HL-60/S4 treated with phorbol 12-myristate 13-acetate at 8.2 ng/mL for 4 days and 3 days (cell line): ENCODE measurements around the gene LCP2.

Source experiments
- in situ Hi-C: fragments of 300-500 bp; cut with MboI; formaldehyde crosslinking; loops from 2 replicates; pipeline ENCODE4 v1.15.0; 2022; ENCODE audit warnings: low sequenced_read_pairs

LCP2 gene

DNA sequence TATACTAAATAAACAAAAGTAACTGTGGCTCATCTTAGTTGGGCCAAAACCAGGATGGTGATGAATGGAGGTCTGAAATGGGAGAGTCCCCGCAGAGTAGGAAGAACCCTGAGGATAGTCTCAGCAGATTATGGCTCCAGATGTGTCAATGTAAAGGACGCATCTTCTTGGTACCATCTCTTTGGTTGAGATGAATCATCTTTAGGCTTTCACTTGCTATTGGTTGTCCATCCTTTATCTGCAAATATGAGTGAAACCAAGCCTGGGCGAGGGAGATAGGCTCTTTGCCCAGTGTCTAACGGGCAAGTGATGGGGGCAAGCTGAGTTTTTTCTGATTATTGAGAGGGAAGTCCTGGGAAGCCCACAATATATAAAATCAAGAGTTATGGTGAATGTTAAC lies 19.4 kb upstream of the LCP2 start:
- in situ Hi-C loops = no loop called here

- in situ Hi-C loops = no loop called here
Observed at GRCh38 chr5:170315154-170315553, 17.6 kb upstream of the LCP2 start.

GRCh38 chr5:170314541-170315095 lies 17.0 kb upstream of the LCP2 start:
- in situ Hi-C loops = no loop called here

DNA sequence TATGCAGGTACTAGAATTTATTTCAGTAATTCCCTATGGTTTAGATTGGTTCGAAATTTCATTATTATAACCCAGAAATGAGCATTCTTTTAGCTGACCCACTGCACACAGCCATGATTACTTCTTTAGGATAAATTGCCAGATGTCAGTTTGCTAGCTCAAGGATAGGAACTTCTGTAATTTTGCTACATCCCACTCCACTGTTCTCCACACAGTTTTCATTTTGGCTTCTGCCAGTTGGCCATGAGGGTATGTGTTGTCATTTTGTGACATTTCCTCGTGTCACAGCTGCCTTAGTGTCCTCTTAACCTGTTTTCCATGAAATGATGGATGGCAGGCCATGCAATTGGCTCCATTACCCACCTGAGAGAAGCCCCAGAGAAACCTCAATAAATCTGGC lies 16.2 kb upstream of the LCP2 start:
- in situ Hi-C loops = no loop called here

- in situ Hi-C loops = no loop called here
Observed at GRCh38 chr5:170313344-170313743, 15.8 kb upstream of the LCP2 start.

DNA sequence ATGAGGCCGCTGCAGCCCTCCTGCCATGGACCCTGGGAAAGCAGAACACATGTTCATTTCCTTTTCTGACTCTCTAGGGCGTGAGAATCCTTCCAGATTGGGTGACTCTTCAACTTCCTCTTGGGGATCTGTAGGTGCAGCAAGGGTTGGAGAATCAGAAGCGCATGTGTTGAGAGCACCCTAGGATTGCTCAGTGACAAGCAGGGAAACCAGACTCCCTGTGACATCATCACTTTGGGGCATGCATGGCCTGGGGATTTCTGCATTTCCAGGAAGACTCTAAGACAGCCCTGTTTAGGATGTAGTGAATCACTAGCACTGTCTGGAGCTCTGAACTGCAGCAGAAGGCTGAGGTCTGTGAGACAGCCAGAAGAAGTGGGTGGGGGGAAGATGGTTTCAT lies 15.1 kb upstream of the LCP2 start:
- in situ Hi-C loops = no loop called here

DNA sequence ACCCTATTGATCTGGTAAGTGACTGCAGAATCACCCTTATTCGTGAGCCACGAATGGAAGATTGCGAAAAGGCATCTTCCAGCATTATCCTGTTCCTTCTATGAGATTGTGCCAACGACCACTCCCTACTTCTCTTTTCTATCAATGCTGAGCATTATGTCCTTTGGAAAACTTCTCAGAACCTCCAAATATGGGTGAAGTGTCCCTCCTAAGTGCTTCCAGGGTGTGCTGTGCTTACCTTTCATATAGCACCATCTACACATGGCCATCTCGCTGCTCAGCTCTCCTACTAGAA lies 14.7 kb upstream of the LCP2 start:
- in situ Hi-C loops = no loop called here

DNA sequence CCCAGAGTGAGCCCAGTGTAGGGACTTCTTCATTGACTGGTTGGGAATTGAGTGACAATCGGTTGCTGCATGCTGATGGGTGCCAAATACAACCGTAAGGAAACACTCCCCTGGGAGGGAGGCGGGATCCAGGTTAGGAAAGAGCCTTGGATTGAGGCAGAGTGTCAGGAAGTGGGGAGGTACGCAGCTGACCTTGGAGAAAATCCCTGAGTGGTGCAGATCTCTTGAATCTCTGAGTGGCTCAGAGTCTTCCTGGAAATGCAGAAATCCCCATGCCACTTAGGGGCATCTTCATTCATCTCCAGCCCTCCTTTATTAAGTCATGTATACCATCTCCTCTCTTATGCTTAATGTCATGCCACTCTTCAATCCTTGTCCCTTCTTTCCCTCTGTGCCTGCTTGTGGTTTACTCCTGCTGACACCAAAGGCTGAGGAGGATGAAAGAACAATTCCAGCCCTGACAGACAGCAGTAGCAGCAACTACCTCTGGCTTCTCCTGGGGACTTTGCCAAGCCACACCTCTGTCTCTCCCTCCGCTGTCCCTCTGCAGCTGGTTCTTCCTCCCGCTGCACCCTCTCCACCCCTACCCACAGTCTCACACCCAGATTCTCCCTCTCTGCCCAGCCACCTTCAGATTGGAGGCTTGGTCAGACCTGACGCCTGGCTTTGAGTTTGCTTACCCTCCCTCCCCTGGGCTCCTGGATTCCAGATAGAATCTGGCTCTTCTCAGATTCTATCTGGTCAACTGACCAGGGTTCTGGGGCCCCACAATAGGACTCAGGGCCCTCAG lies 14.1 kb upstream of the LCP2 start:
- in situ Hi-C loops = no loop called here

- in situ Hi-C loops = no loop called here
Observed at GRCh38 chr5:170310256-170310926, 12.8 kb upstream of the LCP2 start.

- in situ Hi-C loops = no loop called here
Observed at GRCh38 chr5:170308686-170309085, 11.1 kb upstream of the LCP2 start.

DNA sequence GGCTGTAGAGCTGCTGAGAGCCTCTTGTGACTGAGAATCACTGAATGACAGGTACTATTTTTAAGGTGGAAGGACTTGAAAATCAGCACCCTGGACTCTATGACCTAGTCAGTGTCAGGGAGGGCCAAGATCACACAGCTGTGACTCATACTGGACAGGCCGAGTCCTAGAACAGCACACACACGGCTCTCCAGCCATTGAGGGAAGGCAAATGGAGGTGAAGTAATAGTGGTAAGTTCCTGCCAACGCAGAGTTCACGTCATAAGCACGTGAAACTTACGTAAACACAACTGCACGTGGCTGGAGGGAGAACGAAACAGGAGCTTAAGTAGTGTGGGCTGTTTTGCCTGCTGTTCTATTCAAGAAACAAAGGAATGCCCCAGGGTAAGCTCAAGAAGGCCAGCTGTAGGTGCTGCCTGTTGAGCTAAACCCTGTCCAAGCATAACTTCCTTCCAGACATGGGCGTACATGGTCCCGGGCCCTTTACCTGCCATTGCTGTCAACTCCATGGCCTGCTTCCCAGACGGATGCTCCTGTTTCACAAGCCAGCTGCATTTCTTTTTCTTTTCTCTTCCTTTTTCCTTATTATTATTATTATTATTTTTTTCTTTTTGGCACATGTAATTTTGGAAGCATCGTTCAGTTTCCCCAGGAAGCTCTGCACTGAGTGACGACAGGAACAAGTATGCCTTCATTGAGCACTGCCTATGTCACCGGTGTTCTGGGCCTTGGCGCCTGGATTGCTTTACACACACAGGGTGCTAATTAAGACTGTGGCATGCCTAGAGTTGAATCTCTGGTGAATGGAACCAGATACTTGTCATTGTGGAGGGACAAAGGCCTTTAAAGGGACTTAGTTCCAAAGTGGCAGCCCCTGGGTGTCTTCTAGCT lies 10.2 kb upstream of the LCP2 start:
- in situ Hi-C loops = no loop called here

DNA sequence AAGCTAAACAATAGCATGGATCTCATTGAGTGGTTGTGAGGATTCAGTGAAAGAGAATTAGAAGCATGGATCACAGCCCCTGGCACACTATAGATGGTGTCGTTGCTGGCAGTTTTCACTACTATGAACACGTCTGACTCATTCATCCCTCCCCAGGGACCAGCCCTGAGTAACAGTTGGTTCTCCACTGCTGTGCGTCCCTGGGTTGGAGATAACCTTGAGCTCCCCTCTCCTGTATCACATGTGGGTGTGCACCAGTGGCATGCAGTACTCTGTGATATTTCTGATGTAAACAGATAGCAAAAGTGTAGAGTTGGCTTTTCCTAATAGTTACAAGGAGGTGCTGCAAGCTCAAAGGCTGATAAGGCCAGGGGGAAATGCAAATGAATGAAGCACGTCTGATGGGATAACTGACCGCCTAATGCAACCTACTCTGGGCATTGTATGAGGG lies 8.8 kb upstream of the LCP2 start:
- in situ Hi-C loops = no loop called here

GRCh38 chr5:170305646-170306025 lies 8.1 kb upstream of the LCP2 start:
- in situ Hi-C loops = no loop called here

GRCh38 chr5:170305016-170305645 lies 7.6 kb upstream of the LCP2 start:
- in situ Hi-C loops = no loop called here

DNA sequence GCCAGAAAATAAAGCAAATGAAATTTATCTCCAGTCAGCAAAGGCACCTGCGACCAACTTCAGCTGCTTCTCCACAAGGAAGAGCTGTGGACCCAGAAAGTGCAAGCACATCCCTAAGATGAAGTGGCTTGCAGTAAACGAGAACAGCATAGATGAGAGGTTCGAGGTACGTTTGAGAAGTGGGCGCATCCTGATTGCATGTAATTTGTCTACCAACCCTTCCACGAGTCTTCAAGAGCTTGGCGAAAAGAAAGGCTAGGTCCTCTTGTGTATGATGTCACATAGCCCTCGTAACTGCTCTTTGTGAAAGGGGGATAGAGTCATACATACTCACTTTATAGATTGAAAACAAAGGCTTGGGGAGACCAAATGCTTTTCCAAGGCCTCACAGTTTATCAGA lies 6.0 kb upstream of the LCP2 start:
- in situ Hi-C loops = no loop called here

DNA sequence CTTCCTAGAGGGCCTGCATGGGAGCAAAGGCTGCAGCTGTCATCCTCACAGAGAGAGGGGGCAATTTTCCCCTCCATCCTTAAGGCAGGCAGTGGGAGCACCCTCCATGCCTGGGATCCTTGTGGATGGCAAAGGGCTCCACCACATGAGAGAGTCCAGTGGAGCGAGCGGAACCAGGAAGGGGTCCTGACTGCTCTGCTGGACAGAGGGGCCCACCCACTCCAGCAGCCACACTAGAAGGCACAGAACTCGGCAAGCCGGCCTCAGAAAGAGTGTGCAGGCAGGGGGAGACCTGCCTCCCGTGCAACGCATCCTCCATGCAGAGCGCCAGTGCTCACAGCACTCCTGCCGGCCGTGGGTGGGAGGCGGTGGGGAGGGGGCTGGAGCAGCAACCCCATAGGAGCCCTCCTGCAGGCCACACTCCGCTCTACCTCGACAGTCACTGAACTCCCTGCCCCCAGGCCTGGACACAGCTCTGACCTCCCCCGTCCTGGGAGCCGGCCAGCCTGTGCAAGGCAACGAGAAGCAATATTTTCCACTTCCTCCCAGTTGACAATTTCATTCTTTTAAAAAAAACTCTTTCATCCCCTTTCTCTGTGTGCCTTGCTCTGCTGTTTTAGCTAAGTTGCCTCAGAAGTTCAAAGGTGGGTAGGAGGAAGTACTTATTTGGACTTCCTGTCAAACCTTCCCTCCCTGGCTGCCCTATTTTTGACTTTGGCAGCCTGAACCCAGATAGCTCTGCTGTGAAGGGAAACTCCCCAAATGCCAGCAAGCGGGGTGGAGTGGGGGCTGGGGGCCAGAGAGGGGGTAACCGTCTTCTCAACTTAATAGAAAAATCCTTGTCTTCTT lies 5.3 kb upstream of the LCP2 start:
- in situ Hi-C loops = no loop called here

- in situ Hi-C loops = no loop called here
Observed at GRCh38 chr5:170301981-170302652, 4.5 kb upstream of the LCP2 start.

DNA sequence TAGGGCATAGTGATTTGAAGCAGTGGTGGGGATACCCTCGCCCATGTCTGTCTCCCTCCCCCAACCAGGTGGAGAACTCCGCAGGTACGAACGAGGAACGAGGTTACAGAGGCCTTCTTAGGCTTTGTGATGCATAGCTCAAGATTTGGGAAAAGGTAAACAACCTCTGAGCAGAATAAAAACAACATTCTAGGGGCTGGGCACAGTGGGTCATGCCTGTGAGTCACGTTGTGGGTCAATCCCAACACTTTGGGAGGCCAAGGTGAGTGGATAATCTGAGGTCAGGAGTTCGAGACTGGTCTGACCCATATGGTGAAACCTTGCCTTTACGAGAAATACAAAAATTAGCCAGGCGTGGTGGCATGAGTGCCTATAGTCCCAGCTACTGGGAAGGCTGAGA lies 3.6 kb upstream of the LCP2 start:
- in situ Hi-C loops = no loop called here

DNA sequence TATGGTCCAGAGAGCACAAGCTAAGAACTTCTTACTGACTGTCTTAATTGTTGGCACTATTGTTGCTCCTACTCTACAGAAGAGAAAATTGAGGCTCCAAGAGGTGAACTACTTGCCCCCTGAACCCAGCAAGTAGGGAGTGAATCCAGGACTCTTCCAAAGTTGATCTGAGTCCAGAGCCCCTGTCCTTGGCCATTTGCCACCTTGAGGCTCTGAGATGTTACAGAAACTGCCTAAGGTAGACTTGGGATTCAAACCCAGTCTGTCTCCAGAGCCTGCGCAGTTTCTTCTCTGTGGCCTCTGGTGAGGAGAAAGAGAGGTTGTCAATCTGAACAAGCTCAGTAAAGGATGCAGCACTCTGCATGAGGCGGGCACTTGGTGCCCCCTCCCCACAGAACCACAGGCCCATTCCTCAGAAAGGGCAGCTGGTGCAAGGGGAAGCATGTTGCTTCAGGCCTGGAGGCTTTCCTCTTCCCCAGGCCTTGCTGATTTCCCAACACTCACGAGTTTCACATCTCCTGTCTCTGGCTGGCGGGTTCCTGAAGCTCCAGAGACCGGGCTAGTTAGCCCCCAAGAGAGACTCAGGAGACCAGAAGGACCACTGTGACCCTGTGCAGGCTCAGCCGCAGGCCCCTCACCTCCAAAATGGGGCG lies 2.9 kb upstream of the LCP2 start:
- in situ Hi-C loops = no loop called here
